HK-2 (cell line): ENCODE data around the gene RNF222.
A peak's percentile ranks its signal among the peaks of the same experiment; 100 is the strongest.
"Not testable (repeated sequence)": the region's sequence is repeated elsewhere in the genome, so short reads cannot be mapped to it uniquely, and the experiment has no call there.

Source experiments
- DNase-seq: peaks from one replicate; pipeline ENCODE4 v3.0.0-alpha.2; 2018; ENCODE audit not compliant: unreplicated experiment

The RNF222 gene

DNA sequence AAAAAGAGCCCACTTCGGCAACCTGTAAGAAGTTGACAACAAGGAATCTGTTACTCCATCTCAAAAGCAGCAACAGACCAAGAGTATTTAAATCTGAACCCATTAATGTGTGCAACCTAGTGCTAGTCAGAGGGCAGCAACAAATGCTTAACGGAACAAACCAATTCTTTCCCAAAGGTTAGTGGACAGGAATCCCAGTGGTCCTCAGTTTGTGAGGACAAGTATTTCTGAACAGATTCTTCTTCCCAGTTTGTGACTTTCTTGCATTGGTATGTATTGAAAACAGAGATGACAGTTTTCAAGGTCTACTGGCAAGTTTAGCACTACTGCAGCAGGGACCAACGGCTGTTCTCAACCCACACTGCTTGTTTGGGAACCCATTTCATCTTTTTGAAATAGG is 17.6 kb downstream of the RNF222 start:
- no peak for DNase-seq

DNA sequence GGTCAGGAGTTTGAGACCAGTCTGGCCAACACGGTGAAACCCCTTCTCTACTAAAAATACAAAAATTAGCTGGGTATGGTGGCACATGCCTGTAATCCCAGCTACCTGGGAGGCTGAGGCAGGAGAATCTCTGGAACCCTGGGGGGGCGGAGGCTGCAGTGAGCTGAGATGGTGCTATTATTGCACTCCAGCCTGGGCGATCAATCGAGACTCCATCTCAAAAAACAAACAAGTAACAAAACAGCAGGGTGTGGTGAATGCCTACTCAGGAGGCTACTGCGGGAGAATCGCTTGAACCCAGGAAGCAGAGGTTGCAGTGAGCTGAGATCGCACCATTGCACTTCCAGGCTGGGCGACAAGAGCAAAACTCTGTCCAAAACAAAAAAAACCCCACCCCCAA is 19.5 kb downstream of the RNF222 start:
- DNase-seq: not testable (repeated sequence)

DNA sequence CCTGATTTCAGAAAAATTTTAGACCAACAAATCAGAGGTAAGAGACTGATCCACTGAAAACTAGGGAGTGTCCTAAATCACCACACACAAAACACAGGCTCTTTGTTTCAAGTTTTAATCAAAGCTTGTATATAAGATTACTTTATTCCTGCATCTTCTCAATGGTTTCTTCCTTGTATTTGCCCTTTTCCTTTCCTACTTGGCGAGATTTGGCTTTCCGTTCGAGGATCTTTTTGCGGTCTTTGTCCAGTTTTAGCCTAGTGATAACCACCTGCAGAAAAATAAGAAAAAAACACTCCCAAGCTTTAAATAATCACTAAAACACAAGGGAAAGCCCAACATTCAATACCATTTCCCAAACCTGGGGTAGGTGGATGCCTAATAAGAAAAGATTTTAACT is 20.2 kb downstream of the RNF222 start:
- DNase-seq: no peak

DNA sequence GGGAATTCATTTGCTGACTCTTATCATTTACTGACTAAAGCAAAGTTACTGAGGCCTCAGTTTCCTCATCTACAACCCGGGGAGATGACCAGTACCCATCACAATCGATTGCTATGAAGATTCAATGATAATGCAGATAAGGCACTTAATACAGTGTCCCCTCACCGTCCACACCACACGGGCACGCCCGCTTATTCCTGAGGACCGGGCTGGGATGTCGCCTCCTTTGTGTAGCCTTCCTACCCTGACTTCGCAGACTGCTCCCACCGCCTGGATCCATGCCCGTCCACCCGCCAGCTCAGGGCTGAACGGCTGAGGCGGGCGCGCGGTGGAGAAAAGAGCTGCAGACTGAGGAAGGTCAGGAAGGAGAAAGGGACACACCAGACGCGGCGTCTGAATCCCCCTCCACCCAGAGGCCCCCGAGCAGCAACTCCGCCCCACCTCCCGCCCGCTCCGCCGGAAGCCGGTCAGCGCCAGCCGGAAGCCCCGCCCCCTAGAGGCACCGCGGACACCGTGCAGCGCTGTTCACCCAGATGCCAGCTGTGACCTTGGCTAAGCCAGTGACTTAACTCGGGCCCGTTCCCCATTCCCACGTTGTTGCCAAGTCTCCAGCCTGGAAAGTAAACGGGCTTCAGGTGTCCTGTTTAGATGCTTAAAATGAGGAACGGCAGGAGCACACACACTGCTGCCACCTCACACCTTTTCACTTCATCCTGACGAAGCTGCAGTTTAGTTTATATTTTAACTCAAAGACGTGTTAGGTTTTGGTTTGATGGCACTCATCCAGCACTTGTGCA is 21.2 kb downstream of the RNF222 start, which contains the start of gene KRABD2:
KRABD2 (minus strand) TSS at position 434 of the 797 bp plus-strand sequence.
- peak; percentile 96 for DNase-seq

DNA sequence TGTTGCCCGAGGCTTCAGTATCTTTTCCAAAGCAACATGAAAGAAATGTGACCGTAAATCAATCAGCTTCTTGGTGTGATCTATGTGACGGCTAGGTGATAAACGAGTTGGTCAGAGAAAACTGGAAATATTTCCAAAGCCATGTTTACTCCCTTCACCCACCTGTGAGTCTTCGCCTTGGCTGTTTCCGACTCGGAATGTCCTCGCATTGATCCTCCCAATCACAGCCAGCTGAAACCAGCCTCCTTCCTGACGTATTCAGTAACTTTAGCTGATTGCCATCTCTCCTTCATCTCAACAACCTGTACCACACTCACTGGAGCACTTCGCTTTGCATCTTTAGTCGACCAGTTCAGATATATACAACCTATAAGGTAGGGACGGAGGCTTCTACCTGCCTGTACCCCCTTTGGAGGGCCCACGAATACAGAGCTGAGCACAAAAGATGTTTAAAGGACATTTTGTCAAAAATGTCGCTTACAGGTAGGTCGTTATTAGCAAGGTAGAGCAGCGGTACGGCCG is 21.8 kb downstream of the RNF222 start:
- DNase-seq: no peak

DNA sequence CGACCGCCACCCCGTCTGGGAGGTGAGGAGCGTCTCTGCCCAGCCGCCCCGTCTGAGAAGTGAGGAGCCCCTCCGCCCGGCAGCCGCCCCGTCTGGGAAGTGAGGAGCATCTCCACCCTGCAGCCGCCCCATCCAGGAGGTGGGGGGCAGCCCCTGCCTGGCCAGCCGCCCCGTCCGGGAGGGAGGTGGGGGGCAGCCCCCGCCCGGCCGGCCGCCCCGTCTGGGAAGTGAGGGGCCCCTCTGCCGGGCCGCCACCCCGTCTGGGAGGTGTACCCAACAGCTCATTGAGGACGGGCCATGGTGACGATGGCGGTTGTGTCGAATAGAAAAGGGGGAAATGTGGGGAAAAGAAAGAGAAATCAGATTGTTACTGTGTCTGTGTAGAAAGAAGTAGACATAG is 23.8 kb downstream of the RNF222 start:
- DNase-seq: not testable (repeated sequence)

DNA sequence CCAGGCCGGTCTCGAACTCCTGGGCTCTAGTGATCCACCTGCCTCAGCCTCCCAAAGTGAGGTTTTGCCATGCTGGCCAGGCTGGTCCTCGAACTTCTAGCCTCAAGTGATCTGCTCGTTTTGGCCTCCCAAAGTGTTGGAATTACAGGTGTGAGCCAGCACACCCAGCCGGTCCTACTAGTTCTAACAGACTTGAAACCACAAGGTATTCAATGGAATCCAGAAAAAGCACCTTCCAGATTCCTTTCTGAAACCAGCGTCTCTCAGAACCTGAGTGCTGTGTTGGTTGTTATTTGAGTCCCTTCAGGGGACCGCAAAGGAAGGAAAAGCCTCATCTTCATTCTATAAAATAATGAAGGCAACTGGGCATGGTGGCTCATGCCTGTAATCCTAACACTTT is 25.2 kb downstream of the RNF222 start:
- DNase-seq: no peak

DNA sequence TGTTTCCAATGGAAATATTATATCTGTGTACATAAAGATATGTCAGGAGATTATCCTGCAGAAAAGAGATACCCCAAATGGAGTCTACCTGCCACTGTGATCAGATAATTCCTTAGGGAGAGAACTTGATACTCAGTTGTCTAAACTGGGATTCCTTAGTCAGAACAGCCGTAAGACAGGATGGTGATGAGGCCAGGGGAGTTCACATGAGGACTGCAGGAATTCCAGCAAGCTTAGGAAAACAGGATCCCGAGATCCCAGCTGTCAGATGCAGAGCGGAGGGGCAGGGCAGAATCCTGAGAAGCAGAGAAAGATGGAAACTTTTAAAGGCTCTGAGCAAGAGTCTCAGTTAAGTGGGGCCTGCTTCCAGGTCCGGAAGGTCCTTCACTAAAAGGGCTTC is 25.8 kb downstream of the RNF222 start:
- no peak for DNase-seq

DNA sequence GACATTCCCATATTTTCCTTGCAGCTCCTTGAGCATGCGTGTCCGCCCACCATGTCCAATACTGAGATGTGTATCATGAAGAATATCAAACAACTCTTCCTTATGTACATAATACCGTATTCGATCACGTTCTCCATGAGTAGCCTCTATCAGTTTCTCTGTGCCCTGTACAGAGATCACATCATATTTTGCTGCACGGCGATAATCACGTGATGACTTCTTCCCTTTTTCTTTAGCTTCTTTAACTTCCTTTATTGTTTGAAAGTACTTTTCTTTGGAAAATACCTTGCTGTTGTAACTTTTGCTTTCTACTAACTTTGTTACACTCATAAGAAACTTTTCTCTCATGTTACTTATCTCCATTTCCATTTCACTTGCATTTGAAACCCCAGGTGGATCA is 27.7 kb downstream of the RNF222 start:
- DNase-seq: no peak

DNA sequence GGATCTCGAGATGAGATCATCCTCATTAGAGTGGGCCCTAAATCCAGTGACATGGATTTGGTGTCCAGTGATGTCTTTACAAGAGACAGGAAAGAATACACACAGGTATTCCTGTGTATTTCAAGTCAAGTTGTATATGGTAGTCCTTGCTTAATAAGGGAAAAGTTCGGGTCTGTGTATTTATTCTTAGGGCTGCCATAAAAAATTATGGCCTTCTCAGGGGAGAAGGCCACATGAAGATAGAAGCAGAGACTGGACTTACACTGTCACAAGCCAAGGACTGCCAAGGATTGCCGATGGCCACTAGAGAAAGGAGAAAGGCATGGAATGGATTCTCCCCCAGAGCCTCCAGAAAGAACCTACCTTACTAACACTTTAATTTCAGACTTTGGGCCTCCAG is 29.4 kb downstream of the RNF222 start:
- DNase-seq: no peak

DNA sequence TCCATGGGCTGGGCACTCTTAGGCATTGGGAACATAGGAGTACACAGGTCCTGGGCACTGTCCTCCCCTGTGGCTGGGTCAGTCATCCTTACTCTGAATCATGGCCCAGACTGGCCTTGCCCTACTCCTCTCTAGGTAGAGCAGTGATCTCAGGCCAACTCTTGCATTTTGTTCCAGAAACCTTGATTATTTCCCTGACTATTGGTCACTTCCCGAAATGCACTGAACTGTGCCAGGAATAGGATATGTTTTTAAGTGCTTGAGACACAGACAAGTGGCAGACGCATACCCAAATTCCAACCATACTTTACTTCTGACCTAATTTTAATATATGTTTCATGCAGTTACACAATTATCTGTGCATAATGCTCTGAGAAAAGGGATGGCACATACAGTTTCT is 31.4 kb downstream of the RNF222 start:
- peak; percentile 45 for DNase-seq

DNA sequence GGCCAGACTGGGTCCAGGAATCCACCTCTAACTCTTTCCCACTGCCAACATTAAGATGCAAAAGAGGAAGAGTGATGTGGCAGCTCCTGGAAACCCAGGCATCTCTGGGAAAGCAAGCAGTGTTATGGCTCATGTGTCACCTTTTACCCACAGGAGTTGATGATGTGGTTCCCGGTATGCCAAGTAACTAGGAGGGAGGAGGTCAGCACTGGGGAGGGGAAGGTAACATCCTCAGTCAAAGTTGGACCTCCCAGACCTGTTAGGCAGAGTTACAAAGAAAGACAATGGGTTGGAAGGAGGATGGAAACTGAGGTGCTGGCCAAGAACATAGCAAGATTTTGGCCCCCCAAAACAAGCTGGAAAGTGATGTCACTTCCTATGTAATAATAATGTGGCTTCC is 32.5 kb downstream of the RNF222 start:
- peak; percentile 32 for DNase-seq

DNA sequence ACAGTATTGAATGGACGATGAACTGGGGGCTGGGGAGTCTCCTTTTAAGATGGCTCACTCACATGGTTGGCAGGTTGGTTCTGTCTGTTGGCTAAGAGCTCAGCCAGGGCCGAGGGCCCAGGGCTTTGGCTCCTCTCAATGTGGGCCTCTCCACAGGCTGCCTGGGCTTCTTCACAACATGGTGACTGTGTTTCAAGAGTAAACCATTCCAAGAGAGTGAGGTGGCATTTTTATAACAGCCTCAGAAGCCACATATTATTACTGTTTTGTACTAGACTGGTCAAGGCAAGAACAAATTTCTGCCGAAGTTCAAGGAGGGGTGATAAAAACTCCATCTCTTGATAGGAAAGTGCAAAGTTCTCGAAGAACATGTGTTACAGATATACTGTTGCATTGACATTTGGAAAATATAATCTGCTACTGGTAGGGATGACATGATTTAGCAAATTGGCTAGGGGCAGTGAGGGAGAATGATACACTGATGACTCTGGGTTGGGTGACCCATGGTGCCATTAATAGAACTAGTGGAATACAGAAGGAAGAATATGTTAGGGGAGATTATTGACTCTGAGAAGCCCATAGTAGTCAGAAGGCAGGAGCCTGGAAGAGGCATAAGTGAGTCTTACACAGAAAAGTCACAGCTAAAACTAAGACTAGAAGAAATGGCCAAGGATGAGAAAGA is 34.8 kb downstream of the RNF222 start:
- DNase-seq: no peak

DNA sequence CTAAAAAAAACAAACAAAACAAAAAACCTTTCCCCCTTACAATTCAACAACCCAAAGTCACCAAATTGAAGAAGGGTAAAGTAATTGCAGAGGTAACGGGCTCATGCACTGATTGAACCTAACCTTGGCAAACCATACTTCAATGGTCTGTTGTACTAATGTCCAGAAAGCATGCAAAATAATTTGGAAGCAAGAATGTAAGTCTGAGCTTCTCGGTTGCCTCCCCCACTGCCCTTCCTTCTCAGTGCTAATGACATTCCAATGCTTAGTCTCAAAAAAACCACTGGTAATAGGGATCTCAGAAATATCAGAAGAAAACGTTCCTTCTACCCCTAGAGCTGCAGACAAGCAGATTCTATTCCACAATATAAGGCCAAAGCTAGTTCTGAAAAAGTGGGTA is 36.9 kb downstream of the RNF222 start:
- no peak for DNase-seq

DNA sequence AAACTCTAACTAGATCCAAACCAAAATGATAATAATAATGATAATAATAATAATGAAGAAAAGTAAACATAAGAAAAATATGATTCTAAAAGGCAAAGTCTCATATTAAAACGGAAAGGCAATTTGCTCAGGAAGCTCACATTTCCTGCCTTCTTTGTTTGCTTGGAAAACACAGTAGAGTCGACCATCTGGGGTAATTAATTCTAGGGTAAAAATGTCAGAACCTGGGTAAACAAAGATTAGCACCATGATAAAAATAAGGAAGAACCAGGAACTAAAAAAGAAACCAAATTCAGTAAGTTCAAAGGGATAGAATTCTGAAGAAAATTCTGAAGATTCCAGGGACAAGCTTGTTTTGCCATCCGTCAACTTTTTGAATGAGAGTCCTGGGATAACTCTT is 37.4 kb downstream of the RNF222 start:
- no peak for DNase-seq

DNA sequence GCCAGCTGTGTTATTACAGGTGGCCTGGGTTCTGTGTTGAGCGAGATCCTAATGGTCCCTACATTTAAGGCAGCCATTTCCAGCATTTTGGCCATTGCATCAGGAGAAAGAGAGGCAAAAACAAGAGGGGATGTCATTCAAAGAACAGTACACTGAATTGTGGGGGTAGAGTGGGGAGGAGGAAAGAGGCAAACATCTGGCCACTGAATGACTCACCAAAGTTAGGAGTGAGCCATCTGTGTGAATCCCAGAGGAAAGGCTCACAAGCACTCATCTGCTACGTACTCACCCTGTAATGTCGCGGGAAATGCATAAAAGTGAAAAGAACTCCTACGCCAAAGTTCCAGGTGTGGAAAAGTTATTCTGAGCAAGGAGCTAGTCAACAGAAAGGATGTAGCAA is 37.9 kb downstream of the RNF222 start:
- DNase-seq: no peak

DNA sequence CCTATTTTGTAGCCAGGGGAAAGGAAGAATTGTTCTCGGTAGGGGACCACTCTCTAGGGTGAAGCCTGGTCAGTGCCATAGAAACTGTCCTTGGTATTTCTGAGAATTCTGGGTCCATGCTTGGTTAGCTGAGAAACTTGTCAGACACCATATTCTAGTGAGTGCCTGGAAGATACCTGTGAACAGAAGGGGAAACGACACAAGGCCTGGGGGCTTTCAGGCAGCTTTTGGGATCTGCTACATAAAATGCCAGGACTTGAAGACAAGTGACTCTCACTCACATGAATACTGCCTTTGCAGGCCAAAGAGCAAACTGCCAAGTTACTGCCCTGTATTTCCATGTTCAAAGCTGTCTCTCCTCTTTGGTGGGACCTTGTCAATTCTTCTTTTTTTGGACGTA is 39.7 kb downstream of the RNF222 start:
- DNase-seq: no peak

DNA sequence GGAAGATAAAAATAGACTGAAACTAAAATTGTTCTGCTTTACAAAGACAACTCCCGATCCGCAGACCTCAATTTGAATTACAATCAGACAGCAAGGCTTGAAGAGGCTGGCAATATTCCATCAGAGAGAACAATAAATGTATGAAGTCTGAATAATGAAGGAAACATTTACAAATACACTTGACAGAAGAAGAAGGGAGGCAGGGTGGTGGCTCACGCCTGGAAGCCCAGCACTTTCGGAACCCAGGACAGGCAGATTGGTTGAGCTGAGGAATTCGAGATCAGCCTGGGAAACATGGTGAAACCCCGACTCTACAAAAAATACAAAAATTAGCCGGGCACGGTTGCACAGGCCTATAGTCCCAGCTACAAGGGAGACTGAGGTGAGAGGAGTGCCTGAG is 43.4 kb downstream of the RNF222 start:
- no peak for DNase-seq

DNA sequence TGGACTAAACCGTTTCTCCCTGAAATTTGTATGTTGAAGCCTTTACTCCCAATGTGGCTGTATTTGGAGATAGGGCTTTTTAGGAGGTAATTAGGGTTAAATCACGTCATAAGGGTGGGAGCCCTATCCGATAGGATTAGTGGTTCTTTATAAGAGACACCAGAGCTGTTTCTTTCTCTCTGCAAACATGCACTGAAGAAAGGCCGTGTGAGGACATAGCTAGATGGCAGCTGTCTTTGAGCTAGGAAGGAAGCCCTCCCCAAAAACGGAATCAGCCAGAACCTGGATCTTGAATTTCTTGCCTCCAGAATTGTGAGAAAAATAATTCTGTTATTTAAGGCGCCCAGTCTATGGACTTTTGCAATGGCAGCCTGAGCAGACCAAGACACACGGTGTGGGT is 43.9 kb downstream of the RNF222 start:
- DNase-seq: no peak

DNA sequence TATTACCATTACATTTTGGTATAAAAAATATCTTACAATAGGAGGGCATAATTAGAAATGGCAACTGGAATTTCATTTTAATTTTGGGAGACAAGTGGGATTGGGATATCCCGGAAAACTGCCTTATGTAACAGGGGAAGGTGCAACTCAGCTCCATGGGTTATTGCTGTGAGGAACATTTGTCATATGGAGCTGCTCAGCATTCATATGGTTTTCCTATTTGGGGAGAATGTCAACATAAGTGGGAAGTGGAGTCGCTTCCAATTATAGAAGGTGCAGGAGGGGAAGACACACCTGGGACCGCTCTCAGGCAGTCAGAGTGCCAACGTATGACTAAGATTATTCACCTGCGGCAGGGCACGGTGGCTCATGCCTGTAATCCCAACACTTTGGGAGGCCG is 47.3 kb downstream of the RNF222 start:
- DNase-seq: no peak

DNA sequence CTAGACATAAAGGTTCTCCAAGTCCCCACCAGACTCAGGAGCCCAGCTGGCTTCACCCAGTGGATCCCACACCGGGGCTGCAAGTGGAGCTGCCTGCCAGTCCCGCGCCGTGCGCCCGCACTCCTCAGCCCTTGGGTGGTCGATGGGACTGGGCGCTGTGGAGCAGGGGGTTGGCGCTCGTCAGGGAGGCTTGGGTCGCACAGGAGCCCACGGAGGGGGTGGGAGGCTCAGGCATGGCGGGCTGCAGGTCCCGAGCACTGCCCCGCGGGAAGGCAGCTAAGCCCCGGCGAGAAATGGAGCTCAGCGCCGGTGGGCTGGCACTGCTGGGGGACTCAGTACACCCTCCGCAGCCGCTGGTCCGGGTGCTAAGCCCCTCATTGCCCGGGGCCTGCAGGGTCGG is 50.6 kb downstream of the RNF222 start:
- not testable (repeated sequence) for DNase-seq

DNA sequence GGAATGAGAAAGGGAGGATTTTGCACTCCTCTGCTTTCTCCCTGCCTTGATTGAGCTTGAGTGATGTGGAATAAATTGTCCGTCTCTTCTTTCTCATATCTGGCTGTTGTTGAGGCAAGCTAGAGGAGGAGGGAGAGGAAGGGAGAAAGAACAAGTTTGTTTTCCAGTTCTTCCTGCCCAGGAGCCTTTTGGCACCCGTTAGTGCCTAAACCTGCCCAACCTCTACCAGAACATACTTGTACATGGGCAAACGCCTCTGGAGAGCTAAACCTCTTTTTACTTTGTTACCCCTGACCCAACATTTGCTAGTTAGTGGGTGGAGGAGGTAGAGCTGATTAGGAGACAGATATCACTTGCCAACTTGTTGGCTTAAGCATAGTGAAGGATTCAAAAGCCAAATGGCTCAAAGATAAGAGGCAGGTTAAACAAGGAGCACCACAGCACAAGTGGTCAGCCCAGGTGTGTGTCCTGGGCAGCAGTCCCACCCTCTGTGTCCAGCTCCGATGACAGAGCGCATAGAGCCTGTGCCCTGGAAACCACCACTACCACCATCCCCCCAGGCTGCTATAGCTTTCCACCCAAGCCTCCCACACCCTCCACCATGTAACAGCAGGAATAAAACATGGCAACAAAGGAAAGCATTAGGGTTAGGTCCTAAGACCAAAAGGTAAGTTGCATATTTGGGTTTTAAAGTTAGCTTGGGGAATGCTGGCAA is 51.5 kb downstream of the RNF222 start:
- DNase-seq: no peak
